GM23338 (cell line): ENCODE measurements around the gene KRTAP5-4. TPM values are rescaled to one million over a fixed set of nuclear protein-coding genes. Genes with fewer than 3 reads are reported as not detected.
A peak's percentile ranks its signal among the peaks of the same experiment; 100 is the strongest.

Experiments
- ATAC-seq: fragments of 200-7000 bp; cut with Tn5 transposase; 3 replicates; pipeline ENCODE4 v1.9.1; 2020
- DNase-seq: peaks from one replicate; pipeline ENCODE4 v3.0.0-alpha.2; 2015; ENCODE audit warnings: low spot score
- H2AFZ ChIP-seq: fragments of 200-600 bp; sonication (generic); 2 replicates; pipeline ENCODE4 v1.8.0; 2016; ENCODE audit warnings: antibody characterized with exemption, mild to moderate bottlenecking, moderate library complexity
- H3F3A ChIP-seq: fragments of 200-600 bp; sonication (generic); replicated peaks from 2 replicates; pipeline ENCODE4 v1.8.0; 2017; ENCODE audit warnings: antibody characterized with exemption, mixed run types, low read depth
- H3K27ac ChIP-seq: fragments of 200-600 bp; sonication (generic); 2 replicates; pipeline ENCODE4 v1.6.1; 2016; ENCODE audit warnings: low read depth
- H3K27me3 ChIP-seq: fragments of 200-600 bp; sonication (generic); 2 replicates; pipeline ENCODE4 v1.8.0; 2016; ENCODE audit warnings: mild to moderate bottlenecking, mixed run types, moderate library complexity; ENCODE audit not compliant: insufficient read depth
- H3K36me3 ChIP-seq: fragments of 200-600 bp; sonication (generic); 2 replicates; pipeline ENCODE4 v1.8.0; 2016; ENCODE audit warnings: mild to moderate bottlenecking; ENCODE audit not compliant: insufficient read depth
- H3K4me1 ChIP-seq: fragments of 200-600 bp; sonication (generic); 2 replicates; pipeline ENCODE4 v1.8.0; 2016; ENCODE audit warnings: mild to moderate bottlenecking, moderate library complexity; ENCODE audit not compliant: insufficient read depth
- H3K4me2 ChIP-seq: fragments of 200-600 bp; sonication (generic); 2 replicates; pipeline ENCODE4 v1.7.1; 2017; ENCODE audit warnings: mixed run types
- H3K4me3 ChIP-seq: fragments of 200-600 bp; sonication (generic); 2 replicates; pipeline ENCODE4 v1.6.1; 2016; ENCODE audit warnings: mixed run types
- H3K79me2 ChIP-seq: fragments of 200-600 bp; sonication (generic); replicated peaks from 2 replicates; pipeline ENCODE4 v1.8.0; 2017; ENCODE audit warnings: mild to moderate bottlenecking; ENCODE audit not compliant: insufficient read depth
- H3K9me2 ChIP-seq: fragments of 200-600 bp; sonication (generic); 2 replicates; pipeline ENCODE4 v1.8.0; 2017; ENCODE audit not compliant: insufficient read depth
- H4K20me1 ChIP-seq: fragments of 200-600 bp; sonication (generic); replicated peaks from 2 replicates; pipeline ENCODE4 v1.8.0; 2017; ENCODE audit warnings: mild to moderate bottlenecking; ENCODE audit not compliant: insufficient read depth
- H3K27ac Mint-ChIP-seq: 2 replicates; pipeline ENCODE4 v1.8.0; 2020; ENCODE audit warnings: inconsistent platforms, mild to moderate bottlenecking, moderate library complexity, mixed read lengths
- H3K27me3 Mint-ChIP-seq: 3 replicates; pipeline ENCODE4 v1.8.0; 2022; ENCODE audit warnings: low read depth, mild to moderate bottlenecking, moderate library complexity, mixed read lengths, inconsistent platforms; ENCODE audit not compliant: insufficient read depth, poor library complexity
- H3K36me3 Mint-ChIP-seq: 3 replicates; pipeline ENCODE4 v1.8.0; 2021; ENCODE audit warnings: low read depth, mild to moderate bottlenecking, inconsistent platforms, moderate library complexity, mixed read lengths
- H3K4me1 Mint-ChIP-seq: 3 replicates; pipeline ENCODE4 v1.8.0; 2020; ENCODE audit warnings: mild to moderate bottlenecking, inconsistent platforms, mixed read lengths
- H3K4me3 Mint-ChIP-seq: 3 replicates; pipeline ENCODE4 v1.8.0; 2021; ENCODE audit warnings: moderate library complexity, mild to moderate bottlenecking, inconsistent platforms, mixed read lengths
- H3K9me3 Mint-ChIP-seq: 3 replicates; pipeline ENCODE4 v1.8.0; 2020; ENCODE audit warnings: moderate library complexity, mild to moderate bottlenecking, inconsistent platforms, mixed read lengths
- CREB1 ChIP-seq: fragments of 250-450 bp; sonication (Bioruptor Pico); IDR thresholded peaks from 2 replicates; pipeline ENCODE4 v1.5.0; 2020; ENCODE audit warnings: low read depth, mild to moderate bottlenecking, moderate library complexity
- CTCF ChIP-seq, 2 experiments: fragments of 200-600 bp in 1 of 2; sonication (generic) in 1 of 2; conservative IDR thresholded peaks; 2 replicates each; pipeline versions ENCODE4 v1.5.1 to v1.6.1; 2016 to 2017; ENCODE audit warnings: antibody characterized with exemption in 2 of 2, low read depth in 2 of 2, mild to moderate bottlenecking in 2 of 2, moderate library complexity in 1 of 2
- ETS1 ChIP-seq: IDR thresholded peaks from 2 replicates; pipeline ENCODE4 v1.6.1; 2016; ENCODE audit warnings: antibody characterized with exemption
- EZH2 ChIP-seq: fragments of 200-600 bp; sonication (generic); IDR thresholded peaks from one replicate; pipeline ENCODE4 v1.8.0; 2017; ENCODE audit warnings: antibody characterized with exemption, mild to moderate bottlenecking, low read depth; ENCODE audit not compliant: unreplicated experiment
- EZH2phosphoT487 ChIP-seq: fragments of 200-600 bp; sonication (generic); IDR thresholded peaks from one replicate; pipeline ENCODE4 v1.8.1; 2018; ENCODE audit warnings: antibody characterized with exemption; ENCODE audit not compliant: unreplicated experiment
- JUNB ChIP-seq: IDR thresholded peaks from one replicate; pipeline ENCODE4 v1.6.1; 2016; ENCODE audit warnings: antibody characterized with exemption; ENCODE audit not compliant: unreplicated experiment
- NANOG ChIP-seq: IDR thresholded peaks from 2 replicates; pipeline ENCODE4 v1.6.1; 2016; ENCODE audit warnings: antibody characterized with exemption, borderline replicate concordance
- POLR2AphosphoS5 ChIP-seq: IDR thresholded peaks from 2 replicates; pipeline ENCODE4 v1.6.1; 2016; ENCODE audit warnings: antibody characterized with exemption, low read depth
- REST ChIP-seq: IDR thresholded peaks from one replicate; pipeline ENCODE4 v1.6.1; 2018; ENCODE audit warnings: antibody characterized with exemption; ENCODE audit not compliant: unreplicated experiment
- STAT1 ChIP-seq: IDR thresholded peaks from one replicate; pipeline ENCODE4 v1.6.1; 2016; ENCODE audit warnings: antibody characterized with exemption; ENCODE audit not compliant: unreplicated experiment
- ZNF114 ChIP-seq: fragments of 250-450 bp; sonication (Bioruptor Pico); IDR thresholded peaks from 2 replicates; pipeline ENCODE4 v1.5.0; 2020; ENCODE audit warnings: mild to moderate bottlenecking, moderate library complexity
- ZNF331 ChIP-seq: fragments of 250-450 bp; sonication (Bioruptor Pico); IDR thresholded peaks from 2 replicates; pipeline ENCODE4 v1.5.0; 2020; ENCODE audit warnings: low read depth, mild to moderate bottlenecking, moderate library complexity
- ZNF462 ChIP-seq: fragments of 250-450 bp; sonication (Bioruptor Pico); IDR thresholded peaks from 2 replicates; pipeline ENCODE4 v1.5.0; 2020; ENCODE audit warnings: mild to moderate bottlenecking, moderate library complexity
- polyA plus RNA-seq: library from polyadenylated mRNA; unstranded; fragments of >200 nt; fragmentation: Nextera tagmentation; extraction: Ambion mirVana; gene quantifications from 2 replicates; pipeline ENCODE4 v1.2.1, GENCODE V29; 2016
- total RNA-seq: library from RNA; depleted of rRNA; stranded (reverse); fragments of >200 nt; shearing (Covaris generic); gene quantifications from 2 replicates; pipeline ENCODE4 v1.2.3, GENCODE V29; 2014

The KRTAP5-4 gene
- total and polyA plus RNA-seq, 2 experiments from 2014 or later = not detected

GRCh38 chr11:1623716-1624115 lies 1.8 kb upstream of the KRTAP5-4 start:
- Mint-ChIP-seq H3K27ac (no peak overlapping the region), H3K4me3 (no peak overlapping the region), H3K4me1 (peaks cover 6% of the 10 kb centered on the region), H3K36me3 (no peaks in the 10 kb centered on the region), H3K9me3 (no peaks in the 10 kb centered on the region), H3K27me3 (peaks cover 14% of the 10 kb centered on the region)
- H3K36me3 ChIP-seq = no peaks in the 10 kb centered on the region
- H3K27me3 ChIP-seq = no peaks in the 10 kb centered on the region
- DNase-seq = peak; percentile 11
- H4K20me1 ChIP-seq = no peaks in the 10 kb centered on the region
- TF ChIP-seq POLR2AphosphoS5 (no peak), STAT1 (no peak), CTCF (conservative IDR thresholded peaks at IDR 0.05; ENCODE audit: low read depth in 2 of 2) (no peak), ZNF331 (no peak), EZH2phosphoT487 (no peak), EZH2 (no peak), REST (no peak), ZNF114 (CRISPR knock-in tag) (no peak), ZNF462 (CRISPR knock-in tag) (no peak), JUNB (no peak), NANOG (no peak), ETS1 (no peak), CREB1 (CRISPR knock-in tag) (no peak)
- no peaks in the 10 kb centered on the region for H3F3A ChIP-seq
- no peaks in the 10 kb centered on the region for H3K4me1 ChIP-seq
- no peak overlapping the region for H2AFZ ChIP-seq
- H3K9me2 ChIP-seq = no peaks in the 10 kb centered on the region
- H3K27ac ChIP-seq = no peak overlapping the region
- H3K79me2 ChIP-seq = no peaks in the 10 kb centered on the region
- no peak overlapping the region for H3K4me3 ChIP-seq
- ATAC-seq = peak; percentile 40; the same call in 2 of the 3 replicates
- no peak overlapping the region for H3K4me2 ChIP-seq
